Omental fat pad (tissue), 4 donors: ENCODE data around the gene ZNF492. TPM values are rescaled to one million over a fixed set of nuclear protein-coding genes. Genes with fewer than 3 reads are reported as not detected.

Experiments
- ATAC-seq: fragments of 150-250 bp; one replicate; pipeline ENCODE4 v1.9.1; 2016; ENCODE audit warnings: mild to moderate bottlenecking, moderate library complexity; ENCODE audit not compliant: low FRiP score
- DNase-seq: peaks from one replicate; pipeline ENCODE4 v3.0.0-alpha.2; 2019; ENCODE audit warnings: low spot score
- total RNA-seq, 4 donors: library from RNA; depleted of rRNA; stranded (reverse); fragments of >200 nt; gene quantifications; one replicate each; pipeline ENCODE4 v1.1.0, GENCODE V29; 2016
- TF ChIP-seq, protein P1 (sequence below), 3 donors: fragments of 450-650 bp; IDR thresholded peaks; one replicate each; pipeline ENCODE4 v1.5.1; 2016 to 2017; ENCODE audit warnings: antibody characterized with exemption in 3 of 3, mild to moderate bottlenecking in 3 of 3, moderate library complexity in 2 of 3

The ZNF492 gene
- total RNA-seq: under 1 TPM; 0.12 to 0.32 (median 0.22) TPM

DNA sequence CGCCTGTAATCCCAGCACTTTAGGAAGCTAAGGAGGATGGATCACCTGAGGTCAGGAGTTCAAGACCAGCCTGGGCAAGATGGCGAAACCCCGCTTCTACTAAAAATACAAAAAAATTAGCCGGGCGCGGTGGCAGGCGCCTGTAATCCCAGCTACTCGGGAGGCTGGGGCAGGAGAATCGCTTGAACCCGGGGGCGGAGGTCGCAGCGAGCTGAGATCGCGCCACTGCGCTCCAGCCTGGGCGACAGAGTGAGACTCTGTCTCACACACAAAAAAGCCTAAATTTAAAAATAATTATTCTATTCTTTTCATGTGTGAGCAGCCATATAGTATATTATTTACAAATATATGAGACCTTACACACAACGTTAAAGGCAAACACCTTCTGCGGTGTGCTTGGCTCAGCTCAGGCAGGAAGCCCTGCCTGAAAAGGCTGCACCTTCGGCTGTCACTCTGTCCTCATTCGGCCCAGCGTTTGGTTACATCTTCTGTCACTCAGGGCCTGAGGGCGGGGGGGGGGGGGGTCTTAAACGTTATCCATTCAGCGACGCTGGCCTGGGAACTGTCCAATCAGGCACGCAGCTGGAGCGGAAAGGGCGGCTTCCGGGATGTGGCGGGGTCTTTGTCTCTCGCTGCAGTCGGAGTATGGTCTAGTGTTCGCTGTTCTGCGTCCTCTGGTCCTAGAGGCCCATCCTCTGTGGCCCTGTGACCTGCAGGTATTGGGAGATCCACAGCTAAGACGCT is at the start of gene ZNF492:
ZNF492 (plus strand) TSS at position 619 of the 744 bp plus-strand sequence. CDS start 19,076 bp downstream, outside the sequence.
- DNase-seq (peak; percentile 60), ATAC-seq (peak; percentile 95)

DNA sequence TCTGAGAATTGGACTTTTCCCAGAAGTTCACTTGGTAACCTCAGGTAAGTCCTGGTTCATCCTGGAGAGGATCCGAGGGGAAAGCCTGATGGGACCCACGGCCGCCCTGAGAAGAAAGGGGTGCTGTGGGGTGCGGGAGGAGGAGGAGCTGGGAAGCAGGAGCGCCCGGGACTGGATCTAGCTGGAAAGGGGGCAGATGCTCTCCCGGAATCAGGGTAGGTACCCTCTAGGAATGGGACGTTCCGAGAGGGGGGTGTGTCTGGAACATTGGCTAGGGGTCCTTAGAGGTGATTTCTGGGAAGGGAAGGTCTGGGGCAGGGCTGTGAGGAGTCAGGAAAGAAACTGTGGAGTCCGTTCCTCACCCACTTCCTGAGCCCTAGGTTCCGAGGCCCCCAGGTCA is 38.7 kb upstream of the ZNF492 start:
- TF ChIP-seq, protein P1, sequence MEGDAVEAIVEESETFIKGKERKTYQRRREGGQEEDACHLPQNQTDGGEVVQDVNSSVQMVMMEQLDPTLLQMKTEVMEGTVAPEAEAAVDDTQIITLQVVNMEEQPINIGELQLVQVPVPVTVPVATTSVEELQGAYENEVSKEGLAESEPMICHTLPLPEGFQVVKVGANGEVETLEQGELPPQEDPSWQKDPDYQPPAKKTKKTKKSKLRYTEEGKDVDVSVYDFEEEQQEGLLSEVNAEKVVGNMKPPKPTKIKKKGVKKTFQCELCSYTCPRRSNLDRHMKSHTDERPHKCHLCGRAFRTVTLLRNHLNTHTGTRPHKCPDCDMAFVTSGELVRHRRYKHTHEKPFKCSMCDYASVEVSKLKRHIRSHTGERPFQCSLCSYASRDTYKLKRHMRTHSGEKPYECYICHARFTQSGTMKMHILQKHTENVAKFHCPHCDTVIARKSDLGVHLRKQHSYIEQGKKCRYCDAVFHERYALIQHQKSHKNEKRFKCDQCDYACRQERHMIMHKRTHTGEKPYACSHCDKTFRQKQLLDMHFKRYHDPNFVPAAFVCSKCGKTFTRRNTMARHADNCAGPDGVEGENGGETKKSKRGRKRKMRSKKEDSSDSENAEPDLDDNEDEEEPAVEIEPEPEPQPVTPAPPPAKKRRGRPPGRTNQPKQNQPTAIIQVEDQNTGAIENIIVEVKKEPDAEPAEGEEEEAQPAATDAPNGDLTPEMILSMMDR (IDR thresholded peaks at IDR 0.05): no peak
- no peak for ATAC-seq
- DNase-seq: no peak

- DNase-seq (peak; percentile 37), ATAC-seq (peak; percentile 56)
- TF ChIP-seq, protein P1 (IDR thresholded peaks at IDR 0.05): no peak
Observed at GRCh38 chr19:22595918-22596341, 38.2 kb upstream of the ZNF492 start.

DNA sequence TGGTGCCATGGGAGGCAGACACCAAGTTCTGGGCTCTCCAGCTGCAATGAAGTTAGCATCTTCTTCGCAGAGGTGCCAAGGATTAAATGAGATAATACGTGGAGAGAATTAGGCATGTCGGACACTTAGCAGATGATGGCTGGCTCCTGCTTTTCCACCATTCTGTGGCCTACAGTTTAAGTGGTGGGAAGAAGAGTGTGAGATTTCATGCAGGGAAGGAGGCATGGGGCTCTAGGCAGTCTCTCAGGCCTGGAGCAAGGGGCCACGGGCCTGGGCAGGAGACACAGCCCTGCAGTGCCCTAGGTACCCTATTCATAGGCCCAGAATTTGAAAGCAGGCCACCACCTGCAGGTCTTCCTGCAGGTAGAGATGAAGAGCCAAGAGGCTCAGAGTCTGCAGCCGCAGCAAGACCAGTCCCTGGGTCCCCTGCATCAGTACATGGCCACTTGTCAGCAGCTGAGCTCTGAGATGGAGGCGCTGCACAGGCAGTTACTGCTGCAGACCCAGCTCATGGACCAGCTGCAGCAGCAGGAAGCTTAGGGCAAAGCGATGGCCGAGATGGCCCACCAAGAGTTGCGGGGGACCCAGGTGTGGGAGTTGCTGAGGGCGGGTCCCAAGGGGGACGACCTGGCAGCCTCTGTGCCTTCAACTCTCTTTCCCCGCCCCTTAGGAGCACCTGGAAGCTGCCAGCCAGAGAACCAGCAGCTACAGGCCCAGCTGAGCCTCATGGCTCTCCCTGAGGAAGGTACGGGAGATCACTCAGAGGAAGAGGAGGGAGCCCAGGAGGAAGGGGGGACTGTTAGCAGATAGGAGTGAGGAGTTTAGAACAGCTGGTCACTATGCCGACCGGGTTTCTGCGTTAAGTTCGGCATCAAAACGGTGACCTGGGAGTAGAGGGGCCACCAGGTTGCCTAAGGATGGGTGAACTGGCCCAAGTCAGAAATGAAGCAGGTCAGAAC is 33.2 kb upstream of the ZNF492 start:
- no peak for ATAC-seq
- TF ChIP-seq, protein P1 (IDR thresholded peaks at IDR 0.05): no peak
- no peak for DNase-seq

DNA sequence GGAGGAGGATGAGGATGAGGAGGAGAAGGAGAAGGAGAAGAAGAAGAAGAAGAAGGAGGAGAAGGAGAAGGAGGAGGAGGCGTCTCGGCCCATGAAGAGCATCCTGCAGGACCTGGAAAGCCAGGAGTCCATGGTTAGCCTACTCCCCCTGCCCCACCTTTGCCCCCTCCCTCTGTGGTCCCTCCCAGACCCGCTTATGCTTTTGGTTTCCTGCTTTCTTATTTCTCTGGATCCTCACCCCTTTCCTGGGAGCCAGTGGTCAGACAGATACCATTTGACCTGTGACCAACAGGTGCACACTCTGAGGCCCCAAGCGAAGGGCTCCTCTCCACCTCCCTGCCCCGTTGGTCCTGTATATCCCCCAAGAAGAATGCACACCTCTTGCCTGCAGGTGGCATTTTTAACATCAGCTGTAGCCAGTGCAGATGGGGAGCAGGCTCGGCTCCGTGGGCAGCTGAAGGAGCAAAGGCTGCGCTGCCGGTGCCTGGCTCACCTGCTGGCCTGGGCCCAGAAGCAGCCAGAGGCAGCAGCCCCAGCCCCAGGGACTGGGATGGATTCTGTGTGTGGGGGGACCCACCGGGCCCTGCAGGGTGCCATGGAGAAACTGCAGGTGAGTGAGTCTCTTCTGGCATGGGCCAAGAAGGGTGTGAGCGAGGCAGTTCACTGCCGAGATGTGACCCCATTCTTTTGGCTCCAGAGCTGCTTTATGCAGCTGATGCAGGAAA is 32.1 kb upstream of the ZNF492 start:
- ATAC-seq: no peak
- TF ChIP-seq, protein P1 (IDR thresholded peaks at IDR 0.05): no peak
- no peak for DNase-seq

DNA sequence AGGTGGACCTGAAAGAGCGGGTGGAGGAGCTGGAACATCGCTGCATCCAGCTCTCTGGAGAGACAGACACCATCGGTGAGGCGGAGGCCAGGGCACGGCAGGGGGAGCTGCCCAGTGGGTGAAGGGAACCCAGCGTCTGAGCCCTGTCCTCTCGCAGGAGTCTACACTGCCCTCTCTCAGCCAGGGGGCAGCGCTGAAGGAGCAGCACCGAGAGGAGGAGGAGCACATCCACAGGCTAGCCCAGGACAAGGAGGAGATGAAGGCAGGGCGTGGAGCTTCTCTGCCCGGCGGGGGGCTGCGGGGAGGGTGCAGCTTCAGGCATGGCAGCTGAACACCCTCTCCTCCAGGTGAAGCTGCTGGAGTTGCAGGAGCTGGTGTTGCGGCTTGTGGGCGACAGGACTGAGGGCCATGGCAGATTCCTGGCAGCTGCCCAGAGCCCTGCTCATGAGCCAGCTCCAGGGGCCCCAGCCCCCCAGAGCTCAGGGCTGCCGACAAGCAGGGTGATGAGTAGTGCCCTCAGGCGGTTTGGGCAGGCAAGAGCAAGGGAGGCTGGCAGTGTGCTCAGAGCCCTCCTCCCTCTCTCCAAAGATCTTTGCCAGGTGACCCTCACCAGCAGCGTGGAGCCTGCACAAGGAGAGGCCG is 31.4 kb upstream of the ZNF492 start:
- ATAC-seq: no peak
- DNase-seq: no peak
- TF ChIP-seq, protein P1 (IDR thresholded peaks at IDR 0.05): no peak
